HG02852 (cell line): ENCODE results near the gene BBS5.
"Not testable (repeated sequence)": the region's sequence is repeated elsewhere in the genome, so short reads cannot be mapped to it uniquely, and the experiment has no call there.

Source experiments
- ATAC-seq: cut with Tn5 transposase; IDR thresholded peaks from one replicate; pipeline ENCODE4 v1.9.1; 2021; ENCODE audit warnings: mild to moderate bottlenecking, moderate library complexity; ENCODE audit not compliant: unreplicated experiment

The BBS5 gene

GRCh38 chr2:169485650-169486138 is 6.4 kb downstream of the BBS5 start:
- no peak for ATAC-seq

- ATAC-seq, result no peak
Observed at GRCh38 chr2:169486487-169486886, 7.2 kb downstream of the BBS5 start.

DNA sequence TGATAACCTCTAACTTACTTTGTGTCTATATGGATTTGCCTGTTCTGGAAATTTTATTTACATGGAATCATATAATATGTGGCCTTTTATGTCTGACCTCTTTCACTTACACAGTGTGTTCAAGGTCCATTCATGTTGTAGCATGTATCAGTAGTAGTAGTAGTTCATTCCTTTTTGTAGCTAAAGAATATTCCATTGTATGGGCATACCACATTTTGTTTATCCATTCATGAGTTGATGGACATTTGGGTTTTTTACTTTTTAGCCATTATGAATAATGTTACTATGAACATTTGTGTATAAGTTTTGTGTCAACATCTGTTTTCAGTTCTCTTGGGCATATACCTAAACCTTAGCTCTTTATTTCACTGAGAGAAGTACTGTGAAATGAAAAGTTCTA is 11.5 kb downstream of the BBS5 start:
- ATAC-seq, result no peak

DNA sequence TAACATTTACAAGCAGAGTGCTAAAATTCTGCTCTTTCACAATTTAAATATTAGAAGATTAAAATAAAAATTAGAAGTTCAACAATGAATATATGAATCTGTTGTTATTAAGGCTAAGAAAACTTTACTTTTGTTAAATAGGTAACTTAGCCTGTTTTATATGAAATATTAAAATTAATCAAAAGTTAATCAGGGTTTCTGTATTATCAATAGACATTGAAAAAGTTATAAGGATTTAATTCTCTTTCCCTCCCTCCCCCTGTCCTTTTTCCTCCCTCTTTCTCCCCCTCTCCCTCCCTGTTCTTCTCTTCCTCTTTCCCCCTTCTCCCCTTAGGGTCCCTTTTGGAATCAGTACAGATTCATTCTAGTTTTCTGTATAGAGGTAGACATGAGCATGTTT is 12.1 kb downstream of the BBS5 start:
- no peak for ATAC-seq

GRCh38 chr2:169493360-169493759 is 14.1 kb downstream of the BBS5 start:
- no peak for ATAC-seq

GRCh38 chr2:169495310-169495928 is 16.1 kb downstream of the BBS5 start:
- no peak for ATAC-seq

DNA sequence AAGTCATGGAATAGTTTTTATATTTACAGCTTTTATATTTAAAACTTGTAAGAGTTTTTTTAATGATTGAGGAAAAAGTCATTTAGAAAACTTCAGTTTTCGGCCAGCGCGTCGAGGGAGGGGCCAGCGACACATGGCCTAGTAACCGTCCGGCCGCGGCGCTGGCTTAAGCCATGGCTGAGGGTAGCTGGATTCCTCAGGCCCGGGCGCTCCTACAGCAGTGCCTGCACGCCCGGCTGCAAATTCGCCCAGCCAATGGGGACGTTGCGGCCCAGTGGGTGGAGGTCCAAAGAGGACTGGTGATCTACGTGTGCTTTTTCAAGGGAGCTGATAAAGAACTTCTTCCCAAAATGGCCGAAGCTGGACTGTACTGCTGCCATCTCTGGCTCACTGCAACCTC is 25.4 kb downstream of the BBS5 start:
- no peak for ATAC-seq

- no peak for ATAC-seq
Observed at GRCh38 chr2:169507698-169508097, 28.4 kb downstream of the BBS5 start.

GRCh38 chr2:169509298-169509885 is 30.1 kb downstream of the BBS5 start, which contains the start of gene KLHL41:
KLHL41 (plus strand) TSS chr2:169509702; CDS start chr2:169509779, 77 bp downstream.
- no peak for ATAC-seq

DNA sequence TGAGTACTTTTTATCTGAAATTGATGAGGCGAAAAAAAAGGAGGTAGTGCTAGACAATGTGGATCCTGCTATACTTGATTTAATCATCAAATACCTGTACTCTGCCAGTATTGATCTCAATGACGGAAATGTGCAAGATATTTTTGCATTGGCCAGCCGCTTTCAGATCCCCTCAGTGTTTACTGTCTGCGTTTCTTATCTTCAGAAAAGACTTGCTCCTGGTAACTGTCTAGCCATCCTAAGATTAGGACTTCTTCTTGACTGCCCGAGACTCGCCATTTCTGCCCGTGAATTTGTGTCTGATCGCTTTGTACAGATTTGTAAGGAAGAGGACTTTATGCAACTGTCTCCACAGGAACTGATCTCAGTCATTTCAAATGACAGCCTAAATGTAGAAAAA is 30.7 kb downstream of the BBS5 start:
- no peak for ATAC-seq

GRCh38 chr2:169510496-169510895 is 31.2 kb downstream of the BBS5 start:
- no peak for ATAC-seq

DNA sequence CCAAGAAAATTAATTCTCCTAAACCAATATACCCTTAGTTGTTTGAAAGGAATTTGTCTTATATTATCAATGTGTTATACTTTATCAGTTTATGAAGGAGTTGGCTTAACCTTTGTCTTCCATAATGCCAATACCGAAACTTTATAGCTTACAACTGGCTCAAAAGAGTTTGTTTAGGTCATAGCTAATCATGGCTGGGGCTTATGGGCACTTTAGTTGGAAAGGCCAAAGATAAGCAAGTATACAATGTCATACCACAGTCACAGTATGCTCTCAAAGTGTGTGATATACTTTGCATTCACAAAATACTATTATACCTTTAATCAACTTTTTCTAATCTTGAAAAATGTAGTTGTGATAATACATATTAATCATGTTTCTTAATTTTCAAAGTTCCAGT is 32.5 kb downstream of the BBS5 start:
- no peak for ATAC-seq

- ATAC-seq, result no peak
Observed at GRCh38 chr2:169512525-169512924, 33.2 kb downstream of the BBS5 start.

DNA sequence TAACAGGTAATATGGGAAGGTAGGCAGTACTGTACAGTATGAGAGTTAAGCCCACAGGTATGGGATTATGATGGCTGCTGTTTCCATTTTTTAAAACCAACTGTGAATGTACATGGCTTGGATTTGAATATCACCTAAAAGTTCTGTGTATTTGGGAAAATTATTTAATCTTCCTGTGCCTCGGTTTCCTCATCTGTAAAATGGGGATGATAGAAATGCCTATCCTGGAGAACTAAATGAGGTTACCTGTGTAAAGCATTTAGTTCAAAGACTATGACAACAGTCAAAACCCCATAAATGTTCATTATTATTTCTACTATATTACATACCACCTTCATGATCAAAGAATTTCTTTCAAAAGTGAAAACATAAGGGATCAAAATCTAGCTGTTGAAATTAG is 33.8 kb downstream of the BBS5 start:
- ATAC-seq, result no peak

GRCh38 chr2:169513926-169514325 is 34.6 kb downstream of the BBS5 start:
- ATAC-seq, result no peak

- not testable (repeated sequence) for ATAC-seq
Observed at GRCh38 chr2:169514758-169515157, 35.5 kb downstream of the BBS5 start.

DNA sequence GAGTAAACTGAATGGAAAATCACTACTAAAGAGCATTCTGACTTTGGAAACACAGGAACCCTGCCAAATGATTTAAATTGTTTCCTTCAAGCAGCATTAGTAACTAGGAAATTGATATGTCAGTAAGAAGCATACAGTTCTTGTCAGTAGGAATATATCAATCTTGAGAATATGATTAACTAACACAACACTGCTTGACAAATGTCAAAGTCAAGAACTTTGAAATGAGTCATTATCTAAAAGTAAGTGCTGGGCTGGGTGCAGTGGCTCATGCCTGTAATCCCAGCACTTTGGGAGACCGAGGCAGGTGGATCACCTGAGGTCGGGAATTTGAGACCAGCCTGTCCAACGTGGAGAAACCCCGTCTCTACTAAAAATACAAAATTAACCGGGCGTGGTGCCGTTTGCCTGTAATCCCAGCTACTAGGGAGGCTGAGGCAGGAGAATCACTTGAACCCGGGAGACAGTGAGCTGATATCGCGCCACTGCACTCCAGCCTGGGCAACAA is 37.2 kb downstream of the BBS5 start:
- ATAC-seq, result not testable (repeated sequence)

DNA sequence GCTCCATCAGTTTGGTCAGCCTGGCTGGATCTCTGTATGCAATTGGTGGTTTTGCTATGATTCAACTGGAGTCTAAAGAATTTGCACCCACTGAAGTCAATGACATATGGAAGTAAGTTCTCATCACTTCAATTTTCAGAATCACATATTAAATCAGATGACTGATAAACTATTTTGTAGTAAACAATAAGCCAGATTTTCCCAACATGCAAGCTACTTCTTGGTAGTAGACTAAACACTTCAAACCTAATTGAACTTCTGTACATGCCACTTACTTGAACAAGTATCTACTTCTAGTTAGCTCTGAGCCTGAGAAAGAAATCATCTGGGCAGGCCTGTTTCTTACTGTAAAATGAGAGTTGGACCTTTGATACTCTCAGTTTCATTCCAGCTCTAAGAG is 41.6 kb downstream of the BBS5 start:
- ATAC-seq, result no peak

GRCh38 chr2:169523681-169524080 is 44.4 kb downstream of the BBS5 start:
- no peak for ATAC-seq

- ATAC-seq, result no peak
Observed at GRCh38 chr2:169525434-169525833, 46.1 kb downstream of the BBS5 start.

DNA sequence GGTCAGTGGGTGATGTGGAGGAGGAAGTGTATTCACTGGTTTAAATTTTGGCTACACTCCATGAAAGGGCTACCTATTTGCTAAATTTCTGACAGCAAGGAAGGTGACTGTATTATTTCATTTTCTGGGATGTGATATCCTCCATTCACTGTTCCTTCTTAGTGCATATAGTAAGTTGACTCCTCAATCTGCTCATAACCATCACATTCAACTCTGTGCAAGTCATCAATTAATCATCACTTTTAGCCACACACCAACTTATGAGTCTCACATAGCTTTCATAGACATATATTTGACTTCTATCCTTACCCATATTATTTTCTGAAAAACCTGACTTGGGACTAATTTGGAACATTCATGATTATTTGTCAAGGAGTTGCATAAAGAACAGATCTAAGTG is 47.2 kb downstream of the BBS5 start:
- ATAC-seq, result no peak

DNA sequence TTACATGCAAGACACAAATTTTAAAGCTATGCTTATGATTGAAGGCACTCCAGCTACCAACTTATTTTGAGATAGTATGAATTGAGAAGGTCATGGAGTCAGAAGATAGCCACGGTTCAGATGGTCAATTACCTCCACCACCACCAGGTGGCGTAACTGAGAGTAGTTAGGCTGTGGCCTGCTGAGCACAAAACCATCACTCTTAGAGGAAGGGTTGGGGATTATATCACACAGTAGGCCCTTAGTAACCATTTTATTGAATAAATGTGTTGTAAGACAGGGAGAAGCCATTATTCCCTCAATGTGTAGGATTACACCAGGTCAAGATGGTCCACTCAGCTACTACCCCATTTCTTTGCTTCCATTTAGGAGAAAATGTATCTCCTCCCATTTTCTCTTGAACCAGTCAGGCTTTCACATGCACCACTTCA is 49.0 kb downstream of the BBS5 start:
- peak; percentile 86 for ATAC-seq
